K562 (cell line): ENCODE data around the gene S100A6.

ENCODE experiments used
- BRD9 ChIP-seq: fragments of 450-650 bp; IDR thresholded peaks from 2 replicates; pipeline ENCODE4 v1.6.1; 2018; ENCODE audit warnings: low read depth; ENCODE audit not compliant: partially characterized antibody
- CBX5 ChIP-seq: IDR thresholded peaks from 2 replicates; pipeline ENCODE4 v1.6.1; 2014; ENCODE audit warnings: low read depth, borderline replicate concordance
- CTCF ChIP-seq, 3 experiments: IDR thresholded peaks in 2 of 3; conservative IDR thresholded peaks in 1 of 3; 2 replicates each; pipeline ENCODE4 v1.5.1; 2011 to 2012; ENCODE audit warnings: low read length in 3 of 3, mild to moderate bottlenecking in 3 of 3, control low read depth in 2 of 3, improper control_type of control experiment in 1 of 3, inconsistent platforms in 1 of 3, low read depth in 1 of 3, mixed read lengths in 1 of 3, moderate library complexity in 1 of 3; ENCODE audit not compliant: insufficient read depth in 2 of 3
- EP300 ChIP-seq: IDR thresholded peaks from 2 replicates; pipeline ENCODE4 v1.6.1; 2012; ENCODE audit warnings: low read length, improper control_type of control experiment
- FOXM1 ChIP-seq, 2 experiments: fragments of 450-650 bp in 1 of 2; sonication (generic) in 1 of 2; formaldehyde crosslinking in 1 of 2; IDR thresholded peaks; 2 replicates each; pipeline versions ENCODE4 v1.6.1 to v1.9.0; 2017 to 2022; ENCODE audit warnings: low read depth in 2 of 2, mild to moderate bottlenecking in 2 of 2, missing genetic modification reagents in 1 of 2, moderate library complexity in 1 of 2
- SMC3 ChIP-seq: conservative IDR thresholded peaks from 2 replicates; pipeline ENCODE4 v1.6.1; 2011; ENCODE audit warnings: low read depth, low read length, improper control_type of control experiment; ENCODE audit not compliant: insufficient read depth
- TCF7 ChIP-seq: sonication (generic); IDR thresholded peaks from 2 replicates; pipeline ENCODE4 v1.6.1; 2016; ENCODE audit warnings: antibody characterized with exemption, borderline replicate concordance
- ZFP30 ChIP-seq: fragments of 250-450 bp; sonication (Bioruptor Pico); IDR thresholded peaks from 2 replicates; pipeline ENCODE4 v1.8.0; 2022; ENCODE audit warnings: moderate library complexity, mild to moderate bottlenecking, inconsistent platforms, borderline replicate concordance
- ZNF217 ChIP-seq: sonication (generic); formaldehyde crosslinking; IDR thresholded peaks from 2 replicates; pipeline ENCODE4 v1.8.0; 2022; ENCODE audit warnings: mild to moderate bottlenecking, missing genetic modification reagents
- ZNF518B ChIP-seq: fragments of 250-450 bp; sonication (Bioruptor Pico); IDR thresholded peaks from 2 replicates; pipeline ENCODE4 v1.5.0; 2021; ENCODE audit warnings: mild to moderate bottlenecking, moderate library complexity
- ZSCAN32 ChIP-seq: fragments of 450-650 bp; formaldehyde crosslinking; IDR thresholded peaks from 2 replicates; pipeline ENCODE4 v1.4.0; 2020; ENCODE audit warnings: mild to moderate bottlenecking, moderate library complexity
- TF ChIP-seq, protein P1 (sequence below), 2 experiments: fragments of 450-650 bp in 1 of 2; sonication (generic) in 1 of 2; formaldehyde crosslinking in 1 of 2; IDR thresholded peaks in 1 of 2; conservative IDR thresholded peaks in 1 of 2; 2 replicates each; pipeline versions ENCODE4 v1.6.1 to v1.8.1; 2016 to 2023; ENCODE audit warnings: mild to moderate bottlenecking in 2 of 2, moderate library complexity in 2 of 2, inconsistent platforms in 1 of 2, missing genetic modification reagents in 1 of 2

GRCh38 chr1:153488731-153489130 is 47.1 kb downstream of the S100A6 start:
- TF ChIP-seq SMC3 (no peak), BRD9 (no peak), EP300 (no peak), FOXM1 (IDR thresholded peaks at IDR 0.05; ENCODE audit: low read depth) (no peak), FOXM1 (CRISPR knock-in tag; IDR thresholded peaks at IDR 0.05; ENCODE audit: low read depth) (no peak), ZNF217 (CRISPR knock-in tag) (no peak), CTCF (IDR thresholded peaks at IDR 0.05 in 2 of 3, conservative IDR thresholded peaks at IDR 0.05 in 1 of 3; ENCODE audit: insufficient read depth in 2 of 3, low read depth in 1 of 3, low read length in 3 of 3) (no peak), CBX5 (no peak), TCF7 (no peak), ZFP30 (CRISPR knock-in tag) (no peak), ZSCAN32 (no peak), ZNF518B (CRISPR knock-in tag) (no peak)
- TF ChIP-seq, protein P1, sequence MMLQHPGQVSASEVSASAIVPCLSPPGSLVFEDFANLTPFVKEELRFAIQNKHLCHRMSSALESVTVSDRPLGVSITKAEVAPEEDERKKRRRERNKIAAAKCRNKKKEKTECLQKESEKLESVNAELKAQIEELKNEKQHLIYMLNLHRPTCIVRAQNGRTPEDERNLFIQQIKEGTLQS (IDR thresholded peaks at IDR 0.05): no peak
- TF ChIP-seq, protein P1 (CRISPR knock-in tag; conservative IDR thresholded peaks at IDR 0.05): no peak
